Rectal smooth muscle tissue (tissue), 1 donor: ENCODE data around the gene LRRC8D.

Experiments used
- H3K27ac ChIP-seq: one replicate; pipeline ENCODE4 v1.7.0; 2013; ENCODE audit warnings: low read depth, low read length, inconsistent platforms
- H3K27me3 ChIP-seq: one replicate; pipeline ENCODE4 v1.7.0; 2013; ENCODE audit warnings: low read length; ENCODE audit not compliant: control insufficient read depth, insufficient read depth
- H3K36me3 ChIP-seq: one replicate; pipeline ENCODE4 v1.7.0; 2013; ENCODE audit warnings: low read length; ENCODE audit not compliant: control insufficient read depth, insufficient read depth
- H3K4me1 ChIP-seq: one replicate; pipeline ENCODE4 v1.7.0; 2013; ENCODE audit warnings: low read length; ENCODE audit not compliant: control insufficient read depth, insufficient read depth
- H3K4me3 ChIP-seq: one replicate; pipeline ENCODE4 v1.7.0; 2013; ENCODE audit warnings: low read length
- H3K9ac ChIP-seq: one replicate; pipeline ENCODE4 v1.7.0; 2013; ENCODE audit warnings: low read length

Gene LRRC8D

GRCh38 chr1:89951766-89952604 is 131.2 kb downstream of the LRRC8D start:
- no peak overlapping the region for H3K27ac ChIP-seq

GRCh38 chr1:89952605-89953130 is 131.8 kb downstream of the LRRC8D start:
- no peaks in the 10 kb centered on the region for H3K27me3 ChIP-seq
- no peak overlapping the region for H3K4me3 ChIP-seq
- H3K27ac ChIP-seq: no peak overlapping the region
- H3K4me1 ChIP-seq: no peaks in the 10 kb centered on the region
- no peak overlapping the region for H3K9ac ChIP-seq
- no peaks in the 10 kb centered on the region for H3K36me3 ChIP-seq

More at GRCh38 chr1:89951766-89952604, 131.2 kb downstream of the LRRC8D start:
- H3K4me3 ChIP-seq: no peak overlapping the region
- H3K36me3 ChIP-seq: no peaks in the 10 kb centered on the region
- H3K27me3 ChIP-seq: no peaks in the 10 kb centered on the region
- no peaks in the 10 kb centered on the region for H3K4me1 ChIP-seq
- no peak overlapping the region for H3K9ac ChIP-seq

- H3K9ac ChIP-seq: no peak overlapping the region
- H3K4me3 ChIP-seq: no peak overlapping the region
- no peaks in the 10 kb centered on the region for H3K36me3 ChIP-seq
- H3K27me3 ChIP-seq: no peaks in the 10 kb centered on the region
- H3K27ac ChIP-seq: no peak overlapping the region
- no peaks in the 10 kb centered on the region for H3K4me1 ChIP-seq
Measured at GRCh38 chr1:89953131-89953626, 132.3 kb downstream of the LRRC8D start.

- H3K4me3 ChIP-seq: no peak overlapping the region
- no peaks in the 10 kb centered on the region for H3K27me3 ChIP-seq
- no peaks in the 10 kb centered on the region for H3K4me1 ChIP-seq
- no peak overlapping the region for H3K27ac ChIP-seq
- no peak overlapping the region for H3K9ac ChIP-seq
- no peaks in the 10 kb centered on the region for H3K36me3 ChIP-seq
Measured at GRCh38 chr1:89953929-89954328, 133.1 kb downstream of the LRRC8D start.

GRCh38 chr1:89954401-89954800 is 133.6 kb downstream of the LRRC8D start:
- Histone ChIP-seq H3K27me3 (no peaks in the 10 kb centered on the region), H3K4me1 (no peaks in the 10 kb centered on the region), H3K4me3 (no peak overlapping the region), H3K27ac (no peak overlapping the region), H3K36me3 (no peaks in the 10 kb centered on the region), H3K9ac (no peak overlapping the region)

- H3K36me3 ChIP-seq: no peaks in the 10 kb centered on the region
Measured at GRCh38 chr1:89955311-89956205, 134.7 kb downstream of the LRRC8D start.

GRCh38 chr1:89957107-89957506 is 136.3 kb downstream of the LRRC8D start:
- Histone ChIP-seq H3K27me3 (no peaks in the 10 kb centered on the region), H3K27ac (no peak overlapping the region), H3K4me1 (peaks cover 4% of the 10 kb centered on the region), H3K9ac (no peak overlapping the region), H3K36me3 (no peaks in the 10 kb centered on the region), H3K4me3 (no peak overlapping the region)

More at GRCh38 chr1:89955311-89956205, 134.7 kb downstream of the LRRC8D start:
- H3K4me1 ChIP-seq: no peaks in the 10 kb centered on the region
- H3K27me3 ChIP-seq: no peaks in the 10 kb centered on the region
- no peak overlapping the region for H3K27ac ChIP-seq
- H3K9ac ChIP-seq: no peak overlapping the region
- H3K4me3 ChIP-seq: no peak overlapping the region

- H3K4me1 ChIP-seq: peaks cover 5% of the 10 kb centered on the region
- no peak overlapping the region for H3K27ac ChIP-seq
- H3K36me3 ChIP-seq: no peaks in the 10 kb centered on the region
- H3K4me3 ChIP-seq: no peak overlapping the region
- no peak overlapping the region for H3K9ac ChIP-seq
- H3K27me3 ChIP-seq: no peaks in the 10 kb centered on the region
Measured at GRCh38 chr1:89958851-89959654, 138.2 kb downstream of the LRRC8D start.

- no peaks in the 10 kb centered on the region for H3K36me3 ChIP-seq
- H3K4me1 ChIP-seq: peaks cover 5% of the 10 kb centered on the region
- no peak overlapping the region for H3K4me3 ChIP-seq
- H3K27me3 ChIP-seq: no peaks in the 10 kb centered on the region
- no peak overlapping the region for H3K27ac ChIP-seq
- H3K9ac ChIP-seq: no peak overlapping the region
Measured at GRCh38 chr1:89959719-89960118, 138.9 kb downstream of the LRRC8D start.

GRCh38 chr1:89962024-89962741 is 141.4 kb downstream of the LRRC8D start:
- H3K27me3 ChIP-seq: no peaks in the 10 kb centered on the region
- H3K9ac ChIP-seq: no peak overlapping the region
- no peak overlapping the region for H3K27ac ChIP-seq
- H3K36me3 ChIP-seq: no peaks in the 10 kb centered on the region
- no peak overlapping the region for H3K4me3 ChIP-seq
- peaks cover 5% of the 10 kb centered on the region for H3K4me1 ChIP-seq

- H3K27me3 ChIP-seq: no peaks in the 10 kb centered on the region
- peaks cover 5% of the 10 kb centered on the region for H3K4me1 ChIP-seq
- H3K27ac ChIP-seq: no peak overlapping the region
- no peaks in the 10 kb centered on the region for H3K36me3 ChIP-seq
- H3K4me3 ChIP-seq: no peak overlapping the region
- H3K9ac ChIP-seq: no peak overlapping the region
Measured at GRCh38 chr1:89962742-89963075, 141.9 kb downstream of the LRRC8D start.
